ENCODE data around the gene ZC3H7B. TPM values are rescaled to one million over a fixed set of nuclear protein-coding genes. Genes with fewer than 3 reads are reported as not detected.
A peak's percentile ranks its signal among the peaks of the same experiment; 100 is the strongest.

Gene ZC3H7B
- polyA plus RNA-seq, 1 experiment: 55.3 TPM

DNA sequence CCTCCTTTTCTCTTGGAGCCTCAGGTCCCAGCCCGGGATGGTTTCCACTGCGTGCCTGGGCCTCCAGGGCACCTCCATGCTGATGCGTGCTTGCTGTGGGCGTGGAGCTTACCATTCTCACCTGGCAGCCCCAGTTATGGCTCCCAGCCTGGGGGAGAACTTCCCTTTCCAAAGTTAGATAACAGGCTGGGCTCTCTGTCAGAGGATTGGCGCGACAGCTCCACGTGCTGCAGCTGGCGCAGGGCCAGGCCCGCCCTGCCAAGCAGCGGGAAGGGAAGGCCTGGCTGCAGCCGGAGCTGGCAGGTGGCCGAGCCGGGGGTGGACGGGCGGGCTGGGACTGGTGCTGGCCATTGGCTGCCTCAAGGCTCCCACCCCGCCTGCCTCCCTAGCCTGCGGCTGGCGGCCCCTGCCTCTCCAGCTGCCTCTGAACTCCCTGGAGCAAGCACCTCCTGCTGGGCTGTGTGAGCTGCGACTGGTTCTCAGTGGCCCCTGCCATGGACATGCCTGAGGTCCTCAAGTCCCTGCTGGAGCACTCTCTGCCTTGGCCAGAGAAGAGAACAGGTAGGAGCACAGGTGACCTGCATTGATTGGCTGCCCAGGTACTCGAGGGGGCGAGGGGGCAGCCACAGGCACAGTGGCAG lies 65.8 kb downstream of the ZC3H7B start:
- TF ChIP-seq, protein P1, sequence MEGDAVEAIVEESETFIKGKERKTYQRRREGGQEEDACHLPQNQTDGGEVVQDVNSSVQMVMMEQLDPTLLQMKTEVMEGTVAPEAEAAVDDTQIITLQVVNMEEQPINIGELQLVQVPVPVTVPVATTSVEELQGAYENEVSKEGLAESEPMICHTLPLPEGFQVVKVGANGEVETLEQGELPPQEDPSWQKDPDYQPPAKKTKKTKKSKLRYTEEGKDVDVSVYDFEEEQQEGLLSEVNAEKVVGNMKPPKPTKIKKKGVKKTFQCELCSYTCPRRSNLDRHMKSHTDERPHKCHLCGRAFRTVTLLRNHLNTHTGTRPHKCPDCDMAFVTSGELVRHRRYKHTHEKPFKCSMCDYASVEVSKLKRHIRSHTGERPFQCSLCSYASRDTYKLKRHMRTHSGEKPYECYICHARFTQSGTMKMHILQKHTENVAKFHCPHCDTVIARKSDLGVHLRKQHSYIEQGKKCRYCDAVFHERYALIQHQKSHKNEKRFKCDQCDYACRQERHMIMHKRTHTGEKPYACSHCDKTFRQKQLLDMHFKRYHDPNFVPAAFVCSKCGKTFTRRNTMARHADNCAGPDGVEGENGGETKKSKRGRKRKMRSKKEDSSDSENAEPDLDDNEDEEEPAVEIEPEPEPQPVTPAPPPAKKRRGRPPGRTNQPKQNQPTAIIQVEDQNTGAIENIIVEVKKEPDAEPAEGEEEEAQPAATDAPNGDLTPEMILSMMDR (IDR thresholded peaks at IDR 0.05; ENCODE audit: low read depth, low read length): peak; percentile 60
- Histone ChIP-seq H3K27me3 (ENCODE audit: control insufficient read depth, insufficient read depth, low read length) (no peaks in the 10 kb centered on the region), H3K27ac (ENCODE audit: low read depth, low read length) (no peak overlapping the region), H3K9me3 (ENCODE audit: control insufficient read depth, insufficient read depth, low read length) (no peaks in the 10 kb centered on the region), H3K4me3 (ENCODE audit: low read depth, low read length) (peak overlapping the region; percentile 55)
- CTCF ChIA-PET: interaction anchor here (0.8 to 1.6 kb wide), 4 partner anchors 10 to 160 kb away, joined by 3 to 5 read pairs (median 3); partner anchors contain the start of gene TEF
- DNase-seq (ENCODE audit: low read depth, low spot score): peak; percentile 93
- POLR2A ChIA-PET: interaction anchor here (0.5 to 4.6 kb wide), 10 partner anchors 10 to 81 kb away, joined by 3 to 63 read pairs (median 4); partner anchors contain the start of genes TEF and ZC3H7B

DNA sequence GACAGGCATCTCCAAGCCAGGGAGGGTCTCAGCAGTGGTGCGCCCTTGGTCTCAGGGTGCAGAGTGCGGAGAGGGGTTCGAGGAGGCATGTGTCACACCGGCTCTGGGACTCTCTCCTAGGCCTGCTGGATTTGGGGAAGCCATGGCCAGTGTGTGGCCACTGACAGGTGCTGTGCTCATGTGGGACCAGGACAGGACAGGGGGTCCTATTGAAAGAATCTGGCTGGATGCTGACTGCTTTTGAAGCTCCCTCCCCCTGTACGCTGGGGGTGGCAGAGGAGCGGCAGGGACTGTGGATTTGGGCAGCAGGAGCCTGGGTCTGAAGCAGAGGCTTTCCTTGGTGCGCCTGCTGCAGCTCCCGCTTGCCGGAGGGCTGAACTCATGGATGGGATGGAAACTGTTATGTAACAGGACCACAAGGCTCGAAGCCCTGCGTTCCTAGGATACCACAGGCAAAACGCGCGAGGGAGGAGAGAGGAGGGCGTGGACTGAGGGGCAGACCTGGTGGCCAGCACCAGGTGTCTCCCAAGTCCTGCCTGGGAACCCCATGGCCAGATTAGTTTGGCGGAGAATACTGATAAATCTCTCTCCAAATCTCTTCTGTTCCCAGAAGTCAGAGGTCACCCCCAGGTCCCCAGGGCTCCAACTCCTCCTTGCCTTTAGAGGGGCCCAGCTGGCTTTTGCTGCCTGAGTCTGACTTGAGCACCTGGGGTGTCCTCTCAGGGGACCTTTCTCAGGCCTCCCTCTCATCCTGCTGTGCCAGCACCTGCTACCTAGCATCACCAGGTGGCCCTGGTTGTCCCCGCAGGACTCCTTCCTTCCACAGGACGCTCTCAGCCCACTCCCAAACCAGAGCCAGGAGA lies 66.6 kb downstream of the ZC3H7B start:
- CTCF ChIA-PET: interaction anchor here (0.9 to 1.6 kb wide), 2 partner anchors 9 to 12 kb away, joined by 3 to 5 read pairs; no protein-coding TSS in a partner anchor
- POLR2A ChIA-PET: interaction anchor here (1.0 to 4.6 kb wide), 4 partner anchors 10 to 77 kb away, joined by 4 to 63 read pairs (median 4); partner anchors contain the start of gene TEF
- H3K4me3 ChIP-seq (ENCODE audit: low read depth, low read length): peak overlapping the region; percentile 55
- no peaks in the 10 kb centered on the region for H3K9me3 ChIP-seq (ENCODE audit: control insufficient read depth, insufficient read depth, low read length)
- no peak overlapping the region for H3K27ac ChIP-seq (ENCODE audit: low read depth, low read length)
- TF ChIP-seq, protein P1 (IDR thresholded peaks at IDR 0.05; ENCODE audit: low read depth, low read length): no peak
- no peak for DNase-seq (ENCODE audit: low read depth, low spot score)
- no peaks in the 10 kb centered on the region for H3K27me3 ChIP-seq (ENCODE audit: control insufficient read depth, insufficient read depth, low read length)

DNA sequence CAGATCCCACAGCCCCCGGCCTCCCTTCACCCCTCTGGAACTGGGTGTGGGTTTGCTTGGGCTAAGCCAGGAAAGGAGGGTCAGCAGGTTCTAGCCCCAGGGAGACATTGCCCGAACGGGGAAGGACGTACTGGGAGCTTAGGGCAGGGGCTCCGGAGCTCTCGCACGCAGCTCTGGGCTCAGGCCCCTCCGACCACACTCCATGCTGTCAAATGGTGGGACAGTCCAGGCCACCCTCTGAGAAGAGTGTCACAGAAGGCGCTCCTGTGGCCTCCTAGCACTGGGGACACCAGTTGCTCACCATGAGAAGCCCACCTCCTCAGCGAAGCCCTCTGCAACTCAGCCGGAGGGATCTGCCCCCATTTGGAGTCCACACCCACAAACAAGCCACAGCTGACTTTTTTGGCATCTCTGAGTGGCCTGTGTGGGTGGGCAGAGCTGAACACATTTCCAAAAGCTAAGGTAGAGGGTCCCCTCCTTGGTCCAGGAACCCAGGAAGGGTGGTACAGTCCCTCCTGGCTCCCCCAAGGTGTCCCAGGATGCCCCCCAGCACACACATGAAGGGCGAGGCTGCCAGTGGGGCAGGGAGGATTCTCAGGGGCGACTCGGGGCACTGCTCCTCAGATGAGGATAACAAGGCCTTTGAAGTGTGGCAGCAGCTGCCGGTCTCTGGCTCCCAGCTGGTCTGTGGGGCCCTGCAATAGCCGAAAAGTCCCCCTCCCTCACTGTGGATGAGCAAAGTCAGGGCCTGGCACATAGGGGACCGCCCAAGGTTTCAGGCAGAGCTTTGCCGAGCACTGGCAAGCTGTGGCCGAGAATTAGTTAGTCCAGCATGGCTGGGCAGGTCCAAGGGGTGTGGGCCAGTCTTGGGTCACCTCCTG lies 67.5 kb downstream of the ZC3H7B start:
- TF ChIP-seq, protein P1 (IDR thresholded peaks at IDR 0.05; ENCODE audit: low read depth, low read length): no peak
- POLR2A ChIA-PET: interaction anchor here (4.6 kb wide), 1 partner anchor 12 kb away, joined by 63 read pairs; the partner anchor contains the start of gene TEF
- peak overlapping the region; percentile 55 for H3K4me3 ChIP-seq (ENCODE audit: low read depth, low read length)
- DNase-seq (ENCODE audit: low read depth, low spot score): no peak
- H3K27me3 ChIP-seq (ENCODE audit: control insufficient read depth, insufficient read depth, low read length): no peaks in the 10 kb centered on the region
- CTCF ChIA-PET: no interaction called here
- H3K9me3 ChIP-seq (ENCODE audit: control insufficient read depth, insufficient read depth, low read length): no peaks in the 10 kb centered on the region
- no peak overlapping the region for H3K27ac ChIP-seq (ENCODE audit: low read depth, low read length)

DNA sequence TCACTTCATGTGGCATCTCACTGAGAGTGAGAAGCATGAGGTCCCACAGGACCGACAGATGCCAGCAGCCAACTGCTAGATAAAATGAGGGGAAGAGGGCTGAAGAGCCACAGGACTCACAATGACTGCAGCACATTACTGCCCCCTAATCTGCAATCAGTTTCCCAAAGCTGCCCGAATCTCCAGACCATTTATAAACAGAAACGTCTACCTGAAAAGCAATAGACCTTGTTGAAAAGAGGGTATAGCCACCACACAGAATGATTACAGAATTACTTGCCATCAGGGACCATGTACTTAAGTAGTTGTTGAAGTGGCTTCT lies 68.1 kb downstream of the ZC3H7B start:
- H3K9me3 ChIP-seq (ENCODE audit: control insufficient read depth, insufficient read depth, low read length): no peaks in the 10 kb centered on the region
- POLR2A ChIA-PET: no interaction called here
- no peak overlapping the region for H3K4me3 ChIP-seq (ENCODE audit: low read depth, low read length)
- no peaks in the 10 kb centered on the region for H3K27me3 ChIP-seq (ENCODE audit: control insufficient read depth, insufficient read depth, low read length)
- no peak for DNase-seq (ENCODE audit: low read depth, low spot score)
- TF ChIP-seq, protein P1 (IDR thresholded peaks at IDR 0.05; ENCODE audit: low read depth, low read length): no peak
- H3K27ac ChIP-seq (ENCODE audit: low read depth, low read length): no peak overlapping the region
- CTCF ChIA-PET: no interaction called here
